Cardiac fibroblast (primary cell): ENCODE measurements around the gene OLIG2.

Source experiments
- DNase-seq, 2 donors: peaks; one replicate each; pipeline versions ENCODE4 v3.0.0 to v3.0.0-alpha.2; 2010; ENCODE audit warnings: low read depth in 2 of 2
- H3K4me3 ChIP-seq, 2 donors: replicated peaks in 1 of 2; 1 replicate in 1 of 2; 2 replicates in 1 of 2; pipeline ENCODE4 v1.5.1; 2011; ENCODE audit warnings: low read depth in 2 of 2, low read length in 2 of 2, mild to moderate bottlenecking in 2 of 2, moderate library complexity in 1 of 2
- TF ChIP-seq, protein P1 (sequence below): IDR thresholded peaks from one replicate; pipeline ENCODE4 v1.5.1; 2011; ENCODE audit warnings: low read depth, mild to moderate bottlenecking, low read length, inconsistent platforms

OLIG2 gene

DNA sequence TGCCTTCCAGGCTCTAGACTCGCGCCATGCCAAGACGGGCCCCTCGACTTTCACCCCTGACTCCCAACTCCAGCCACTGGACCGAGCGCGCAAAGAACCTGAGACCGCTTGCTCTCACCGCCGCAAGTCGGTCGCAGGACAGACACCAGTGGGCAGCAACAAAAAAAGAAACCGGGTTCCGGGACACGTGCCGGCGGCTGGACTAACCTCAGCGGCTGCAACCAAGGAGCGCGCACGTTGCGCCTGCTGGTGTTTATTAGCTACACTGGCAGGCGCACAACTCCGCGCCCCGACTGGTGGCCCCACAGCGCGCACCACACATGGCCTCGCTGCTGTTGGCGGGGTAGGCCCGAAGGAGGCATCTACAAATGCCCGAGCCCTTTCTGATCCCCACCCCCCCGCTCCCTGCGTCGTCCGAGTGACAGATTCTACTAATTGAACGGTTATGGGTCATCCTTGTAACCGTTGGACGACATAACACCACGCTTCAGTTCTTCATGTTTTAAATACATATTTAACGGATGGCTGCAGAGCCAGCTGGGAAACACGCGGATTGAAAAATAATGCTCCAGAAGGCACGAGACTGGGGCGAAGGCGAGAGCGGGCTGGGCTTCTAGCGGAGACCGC is 2.0 kb upstream of the OLIG2 start:
- TF ChIP-seq, protein P1, sequence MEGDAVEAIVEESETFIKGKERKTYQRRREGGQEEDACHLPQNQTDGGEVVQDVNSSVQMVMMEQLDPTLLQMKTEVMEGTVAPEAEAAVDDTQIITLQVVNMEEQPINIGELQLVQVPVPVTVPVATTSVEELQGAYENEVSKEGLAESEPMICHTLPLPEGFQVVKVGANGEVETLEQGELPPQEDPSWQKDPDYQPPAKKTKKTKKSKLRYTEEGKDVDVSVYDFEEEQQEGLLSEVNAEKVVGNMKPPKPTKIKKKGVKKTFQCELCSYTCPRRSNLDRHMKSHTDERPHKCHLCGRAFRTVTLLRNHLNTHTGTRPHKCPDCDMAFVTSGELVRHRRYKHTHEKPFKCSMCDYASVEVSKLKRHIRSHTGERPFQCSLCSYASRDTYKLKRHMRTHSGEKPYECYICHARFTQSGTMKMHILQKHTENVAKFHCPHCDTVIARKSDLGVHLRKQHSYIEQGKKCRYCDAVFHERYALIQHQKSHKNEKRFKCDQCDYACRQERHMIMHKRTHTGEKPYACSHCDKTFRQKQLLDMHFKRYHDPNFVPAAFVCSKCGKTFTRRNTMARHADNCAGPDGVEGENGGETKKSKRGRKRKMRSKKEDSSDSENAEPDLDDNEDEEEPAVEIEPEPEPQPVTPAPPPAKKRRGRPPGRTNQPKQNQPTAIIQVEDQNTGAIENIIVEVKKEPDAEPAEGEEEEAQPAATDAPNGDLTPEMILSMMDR, result no peak
- no peak for DNase-seq
- no peak overlapping the region for H3K4me3 ChIP-seq

DNA sequence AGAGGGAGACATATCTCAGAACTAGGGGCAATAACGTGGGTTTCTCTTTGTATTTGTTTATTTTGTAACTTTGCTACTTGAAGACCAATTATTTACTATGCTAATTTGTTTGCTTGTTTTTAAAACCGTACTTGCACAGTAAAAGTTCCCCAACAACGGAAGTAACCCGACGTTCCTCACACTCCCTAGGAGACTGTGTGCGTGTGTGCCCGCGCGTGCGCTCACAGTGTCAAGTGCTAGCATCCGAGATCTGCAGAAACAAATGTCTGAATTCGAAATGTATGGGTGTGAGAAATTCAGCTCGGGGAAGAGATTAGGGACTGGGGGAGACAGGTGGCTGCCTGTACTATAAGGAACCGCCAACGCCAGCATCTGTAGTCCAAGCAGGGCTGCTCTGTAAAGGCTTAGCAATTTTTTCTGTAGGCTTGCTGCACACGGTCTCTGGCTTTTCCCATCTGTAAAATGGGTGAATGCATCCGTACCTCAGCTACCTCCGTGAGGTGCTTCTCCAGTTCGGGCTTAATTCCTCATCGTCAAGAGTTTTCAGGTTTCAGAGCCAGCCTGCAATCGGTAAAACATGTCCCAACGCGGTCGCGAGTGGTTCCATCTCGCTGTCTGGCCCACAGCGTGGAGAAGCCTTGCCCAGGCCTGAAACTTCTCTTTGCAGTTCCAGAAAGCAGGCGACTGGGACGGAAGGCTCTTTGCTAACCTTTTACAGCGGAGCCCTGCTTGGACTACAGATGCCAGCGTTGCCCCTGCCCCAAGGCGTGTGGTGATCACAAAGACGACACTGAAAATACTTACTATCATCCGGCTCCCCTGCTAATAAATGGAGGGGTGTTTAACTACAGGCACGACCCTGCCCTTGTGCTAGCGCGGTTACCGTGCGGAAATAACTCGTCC is 1.3 kb upstream of the OLIG2 start:
- no peak overlapping the region for H3K4me3 ChIP-seq

DNA sequence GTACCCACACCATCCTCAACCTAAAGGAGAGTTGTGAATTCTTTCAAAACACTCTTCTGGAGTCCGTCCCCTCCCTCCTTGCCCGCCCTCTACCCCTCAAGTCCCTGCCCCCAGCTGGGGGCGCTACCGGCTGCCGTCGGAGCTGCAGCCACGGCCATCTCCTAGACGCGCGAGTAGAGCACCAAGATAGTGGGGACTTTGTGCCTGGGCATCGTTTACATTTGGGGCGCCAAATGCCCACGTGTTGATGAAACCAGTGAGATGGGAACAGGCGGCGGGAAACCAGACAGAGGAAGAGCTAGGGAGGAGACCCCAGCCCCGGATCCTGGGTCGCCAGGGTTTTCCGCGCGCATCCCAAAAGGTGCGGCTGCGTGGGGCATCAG is 638 bp upstream of the OLIG2 start:
- H3K4me3 ChIP-seq, result no peak overlapping the region
- DNase-seq, result no peak
- TF ChIP-seq, protein P1, result no peak

More for the DNA sequence above, 1.3 kb upstream of the OLIG2 start:
- TF ChIP-seq, protein P1, result no peak
- DNase-seq, result no peak

DNA sequence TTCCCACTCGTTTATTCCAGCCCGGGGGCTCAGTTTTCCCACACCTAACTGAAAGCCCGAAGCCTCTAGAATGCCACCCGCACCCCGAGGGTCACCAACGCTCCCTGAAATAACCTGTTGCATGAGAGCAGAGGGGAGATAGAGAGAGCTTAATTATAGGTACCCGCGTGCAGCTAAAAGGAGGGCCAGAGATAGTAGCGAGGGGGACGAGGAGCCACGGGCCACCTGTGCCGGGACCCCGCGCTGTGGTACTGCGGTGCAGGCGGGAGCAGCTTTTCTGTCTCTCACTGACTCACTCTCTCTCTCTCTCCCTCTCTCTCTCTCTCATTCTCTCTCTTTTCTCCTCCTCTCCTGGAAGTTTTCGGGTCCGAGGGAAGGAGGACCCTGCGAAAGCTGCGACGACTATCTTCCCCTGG is 716 bp downstream of the OLIG2 start:
- H3K4me3 ChIP-seq, result no peak overlapping the region
- DNase-seq, result no peak
- TF ChIP-seq, protein P1, result no peak

DNA sequence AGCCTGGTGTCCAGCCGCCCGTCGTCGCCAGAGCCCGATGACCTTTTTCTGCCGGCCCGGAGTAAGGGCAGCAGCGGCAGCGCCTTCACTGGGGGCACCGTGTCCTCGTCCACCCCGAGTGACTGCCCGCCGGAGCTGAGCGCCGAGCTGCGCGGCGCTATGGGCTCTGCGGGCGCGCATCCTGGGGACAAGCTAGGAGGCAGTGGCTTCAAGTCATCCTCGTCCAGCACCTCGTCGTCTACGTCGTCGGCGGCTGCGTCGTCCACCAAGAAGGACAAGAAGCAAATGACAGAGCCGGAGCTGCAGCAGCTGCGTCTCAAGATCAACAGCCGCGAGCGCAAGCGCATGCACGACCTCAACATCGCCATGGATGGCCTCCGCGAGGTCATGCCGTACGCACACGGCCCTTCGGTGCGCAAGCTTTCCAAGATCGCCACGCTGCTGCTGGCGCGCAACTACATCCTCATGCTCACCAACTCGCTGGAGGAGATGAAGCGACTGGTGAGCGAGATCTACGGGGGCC is 1.2 kb downstream of the OLIG2 start:
- TF ChIP-seq, protein P1, result no peak
- no peak overlapping the region for H3K4me3 ChIP-seq
- DNase-seq, result peak; percentile 14 to 39

DNA sequence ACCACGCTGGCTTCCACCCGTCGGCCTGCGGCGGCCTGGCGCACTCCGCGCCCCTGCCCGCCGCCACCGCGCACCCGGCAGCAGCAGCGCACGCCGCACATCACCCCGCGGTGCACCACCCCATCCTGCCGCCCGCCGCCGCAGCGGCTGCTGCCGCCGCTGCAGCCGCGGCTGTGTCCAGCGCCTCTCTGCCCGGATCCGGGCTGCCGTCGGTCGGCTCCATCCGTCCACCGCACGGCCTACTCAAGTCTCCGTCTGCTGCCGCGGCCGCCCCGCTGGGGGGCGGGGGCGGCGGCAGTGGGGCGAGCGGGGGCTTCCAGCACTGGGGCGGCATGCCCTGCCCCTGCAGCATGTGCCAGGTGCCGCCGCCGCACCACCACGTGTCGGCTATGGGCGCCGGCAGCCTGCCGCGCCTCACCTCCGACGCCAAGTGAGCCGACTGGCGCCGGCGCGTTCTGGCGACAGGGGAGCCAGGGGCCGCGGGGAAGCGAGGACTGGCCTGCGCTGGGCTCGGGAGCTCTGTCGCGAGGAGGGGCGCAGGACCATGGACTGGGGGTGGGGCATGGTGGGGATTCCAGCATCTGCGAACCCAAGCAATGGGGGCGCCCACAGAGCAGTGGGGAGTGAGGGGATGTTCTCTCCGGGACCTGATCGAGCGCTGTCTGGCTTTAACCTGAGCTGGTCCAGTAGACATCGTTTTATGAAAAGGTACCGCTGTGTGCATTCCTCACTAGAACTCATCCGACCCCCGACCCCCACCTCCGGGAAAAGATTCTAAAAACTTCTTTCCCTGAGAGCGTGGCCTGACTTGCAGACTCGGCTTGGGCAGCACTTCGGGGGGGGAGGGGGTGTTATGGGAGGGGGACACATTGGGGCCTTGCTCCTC is 1.9 kb downstream of the OLIG2 start:
- DNase-seq, result no peak
- TF ChIP-seq, protein P1, result no peak
- H3K4me3 ChIP-seq, result no peak overlapping the region
